ENCODE measurements around the gene FAM78A.
"Not testable (repeated sequence)": the region's sequence is repeated elsewhere in the genome, so short reads cannot be mapped to it uniquely, and the experiment has no call there.

The FAM78A gene

GRCh38 chr9:131266266-131267229 is 9.8 kb downstream of the FAM78A start:
- H3K36me3 Mint-ChIP-seq (ENCODE audit: low read depth): peaks cover 27% of the 10 kb centered on the region
- H3K9me3 Mint-ChIP-seq: no peaks in the 10 kb centered on the region
- no peaks in the 10 kb centered on the region for H3K27me3 Mint-ChIP-seq
- peak overlapping the region; percentile 93 for H3K27ac Mint-ChIP-seq
- peak overlapping the region; percentile 77 for H3K4me3 Mint-ChIP-seq
- peaks cover 93% of the 10 kb centered on the region for H3K4me1 Mint-ChIP-seq (ENCODE audit: low read depth)

DNA sequence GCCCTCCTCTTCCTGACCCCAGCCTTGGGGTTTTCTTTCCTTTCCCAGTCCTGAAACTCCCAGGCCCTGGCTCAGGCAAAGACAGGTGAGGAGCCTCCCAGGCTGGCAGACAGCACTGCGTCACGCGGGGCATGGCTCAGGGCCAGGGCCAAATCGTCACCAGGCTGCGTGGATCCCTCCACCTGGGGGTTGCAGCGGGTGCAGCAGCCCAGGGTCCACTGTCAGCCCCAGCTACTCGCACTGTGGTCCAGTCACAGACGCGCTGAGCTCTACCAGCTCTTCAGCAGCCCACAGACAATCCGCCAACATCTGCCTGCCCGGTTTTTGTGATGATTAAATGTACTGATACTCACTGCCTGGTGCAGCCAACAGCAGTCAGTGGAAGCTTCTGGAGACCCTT is 12.1 kb downstream of the FAM78A start:
- peaks cover 79% of the 10 kb centered on the region for H3K4me1 Mint-ChIP-seq (ENCODE audit: low read depth)

GRCh38 chr9:131263701-131264100 is 12.6 kb downstream of the FAM78A start:
- Mint-ChIP-seq H3K27ac (peak overlapping the region; percentile 71), H3K4me3 (peak overlapping the region; percentile 64), H3K36me3 (ENCODE audit: low read depth) (peaks cover 40% of the 10 kb centered on the region), H3K4me1 (ENCODE audit: low read depth) (peaks cover 74% of the 10 kb centered on the region), H3K27me3 (no peaks in the 10 kb centered on the region), H3K9me3 (no peaks in the 10 kb centered on the region)

More for the DNA sequence above, 12.1 kb downstream of the FAM78A start:
- no peaks in the 10 kb centered on the region for H3K9me3 Mint-ChIP-seq
- peak overlapping the region; percentile 64 for H3K4me3 Mint-ChIP-seq
- peak overlapping the region; percentile 93 for H3K27ac Mint-ChIP-seq
- H3K36me3 Mint-ChIP-seq (ENCODE audit: low read depth): peaks cover 40% of the 10 kb centered on the region
- H3K27me3 Mint-ChIP-seq: no peaks in the 10 kb centered on the region

DNA sequence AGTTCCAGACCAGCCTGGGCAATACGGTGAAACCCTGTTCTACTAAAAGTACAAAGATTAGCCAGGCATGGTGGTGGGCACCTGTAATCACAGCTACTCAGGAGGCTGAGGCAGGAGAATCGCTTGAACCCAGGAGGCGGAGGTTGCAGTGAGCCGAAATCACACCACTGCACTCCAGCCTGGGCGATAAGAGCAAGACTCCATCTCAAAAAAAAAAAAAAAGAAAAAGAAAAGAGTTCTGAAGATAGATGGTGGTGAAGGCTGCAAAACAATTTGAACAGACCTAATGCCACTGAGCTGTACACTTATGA is 13.3 kb downstream of the FAM78A start:
- not testable (repeated sequence) for H3K27me3 Mint-ChIP-seq, H3K9me3 Mint-ChIP-seq
- Mint-ChIP-seq H3K4me1 (ENCODE audit: low read depth) (peaks cover 69% of the 10 kb centered on the region), H3K27ac (peak overlapping the region; percentile 86), H3K36me3 (ENCODE audit: low read depth) (peaks cover 40% of the 10 kb centered on the region), H3K4me3 (peak overlapping the region; percentile 56)

- no peaks in the 10 kb centered on the region for H3K9me3 Mint-ChIP-seq
- peak overlapping the region; percentile 56 for H3K4me3 Mint-ChIP-seq
- H3K4me1 Mint-ChIP-seq (ENCODE audit: low read depth): peaks cover 70% of the 10 kb centered on the region
- peaks cover 40% of the 10 kb centered on the region for H3K36me3 Mint-ChIP-seq (ENCODE audit: low read depth)
- H3K27me3 Mint-ChIP-seq: no peaks in the 10 kb centered on the region
- H3K27ac Mint-ChIP-seq: peak overlapping the region; percentile 86
Measured at GRCh38 chr9:131262327-131263032, 13.8 kb downstream of the FAM78A start.

- H3K27me3 Mint-ChIP-seq: no peaks in the 10 kb centered on the region
- peaks cover 68% of the 10 kb centered on the region for H3K4me1 Mint-ChIP-seq (ENCODE audit: low read depth)
- peaks cover 40% of the 10 kb centered on the region for H3K36me3 Mint-ChIP-seq (ENCODE audit: low read depth)
- no peaks in the 10 kb centered on the region for H3K9me3 Mint-ChIP-seq
- no peak overlapping the region for H3K27ac Mint-ChIP-seq
- no peak overlapping the region for H3K4me3 Mint-ChIP-seq
Measured at GRCh38 chr9:131260751-131261452, 15.4 kb downstream of the FAM78A start.

DNA sequence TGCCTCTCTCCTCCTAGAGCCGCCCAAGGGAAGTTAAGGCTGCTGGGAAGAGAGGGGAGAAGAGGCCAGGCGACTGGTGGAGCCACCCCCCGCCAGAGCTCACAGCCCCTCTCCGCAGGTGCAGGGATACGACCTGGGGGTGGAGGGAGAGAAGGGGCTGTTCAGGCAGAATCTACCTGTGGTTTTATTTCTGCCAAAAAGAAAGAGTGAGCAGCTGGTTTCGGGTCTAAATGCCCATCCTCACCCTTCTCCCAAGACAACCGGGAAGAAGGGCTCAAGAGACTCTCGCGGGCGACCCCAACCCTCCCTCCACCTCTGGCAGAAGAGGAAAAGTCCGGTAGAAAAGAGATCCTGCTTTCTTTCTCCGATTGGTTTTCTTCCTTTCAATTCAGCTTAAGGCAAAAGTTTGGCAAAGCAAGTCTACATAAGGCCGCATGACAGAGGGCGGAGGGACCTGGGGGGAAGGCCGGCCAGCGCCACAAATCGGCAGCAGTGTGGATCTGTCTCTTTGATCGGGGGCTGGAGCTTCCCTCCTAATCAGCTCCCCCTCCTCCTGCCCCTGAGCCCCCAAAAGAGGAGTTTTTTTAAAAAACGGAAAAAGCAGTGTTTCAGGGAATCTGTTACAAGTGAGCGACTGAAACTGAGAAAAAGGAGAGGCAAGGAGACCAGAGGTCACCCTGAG is 16.3 kb downstream of the FAM78A start:
- Mint-ChIP-seq H3K27ac (peak overlapping the region; percentile 36), H3K4me3 (no peak overlapping the region), H3K9me3 (no peaks in the 10 kb centered on the region), H3K4me1 (ENCODE audit: low read depth) (peaks cover 65% of the 10 kb centered on the region), H3K27me3 (no peaks in the 10 kb centered on the region), H3K36me3 (ENCODE audit: low read depth) (peaks cover 39% of the 10 kb centered on the region)

DNA sequence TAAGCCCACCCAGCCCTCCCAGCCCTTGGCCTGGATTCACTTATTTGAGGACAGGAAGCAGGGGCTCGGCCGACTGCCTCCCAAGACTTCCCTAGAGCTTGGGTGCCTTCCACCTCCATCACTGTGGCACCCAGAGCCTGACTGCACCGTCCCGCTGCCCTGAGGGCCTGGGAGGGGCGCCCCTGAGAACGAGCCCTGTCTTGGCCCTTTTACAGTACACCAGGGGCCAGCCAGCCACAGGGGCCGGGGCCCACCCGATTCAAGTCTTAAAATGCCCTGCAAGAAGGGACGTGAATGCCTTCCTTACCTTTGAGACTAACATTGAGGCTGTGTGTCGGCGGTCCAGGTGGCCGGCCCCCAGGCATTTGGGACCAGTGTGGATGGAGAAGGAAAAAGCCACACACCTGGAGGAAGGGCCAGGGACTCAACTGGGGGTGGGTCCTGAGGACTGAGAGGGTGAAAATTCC is 16.8 kb downstream of the FAM78A start:
- Mint-ChIP-seq H3K4me1 (ENCODE audit: low read depth) (peaks cover 65% of the 10 kb centered on the region), H3K4me3 (no peak overlapping the region), H3K27ac (no peak overlapping the region), H3K36me3 (ENCODE audit: low read depth) (peaks cover 34% of the 10 kb centered on the region), H3K27me3 (no peaks in the 10 kb centered on the region), H3K9me3 (no peaks in the 10 kb centered on the region)

DNA sequence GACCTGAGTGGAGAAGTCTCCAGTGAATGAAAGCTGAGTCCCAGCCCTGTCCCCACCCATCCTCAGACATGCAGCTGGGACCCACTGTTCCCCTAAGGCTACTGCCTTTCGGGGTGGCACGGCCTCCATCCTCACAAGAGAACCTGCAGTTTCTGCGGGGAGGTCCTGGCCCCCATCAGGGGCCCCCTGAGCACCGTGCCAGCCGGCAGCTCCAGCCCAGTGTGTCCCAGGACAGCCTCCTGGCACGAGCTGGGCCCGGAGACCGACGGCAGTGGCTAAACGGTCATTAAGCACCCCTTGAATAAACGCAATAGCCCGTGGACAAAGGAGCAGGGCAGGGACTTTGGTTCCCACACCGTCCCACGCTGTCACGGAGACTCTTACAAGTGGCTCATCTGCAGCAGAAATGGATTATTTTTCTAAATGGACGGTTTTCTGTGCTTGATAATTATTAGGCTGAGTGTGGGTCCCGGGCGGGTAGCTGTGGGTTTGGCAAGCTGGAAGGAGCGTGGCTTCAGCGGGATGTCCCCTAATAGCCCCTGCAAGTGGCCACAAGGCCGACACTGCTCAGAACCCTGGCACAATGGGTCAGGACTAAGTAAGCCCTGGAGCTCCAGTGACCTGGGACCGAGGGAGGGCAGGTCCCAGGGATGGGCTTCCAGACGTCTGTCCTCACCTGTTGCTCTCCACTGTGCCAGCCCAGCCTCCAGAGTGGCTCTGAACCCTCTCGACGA is 17.4 kb downstream of the FAM78A start:
- Mint-ChIP-seq H3K27ac (no peak overlapping the region), H3K36me3 (ENCODE audit: low read depth) (peaks cover 32% of the 10 kb centered on the region), H3K4me3 (no peak overlapping the region), H3K4me1 (ENCODE audit: low read depth) (peaks cover 65% of the 10 kb centered on the region), H3K9me3 (no peaks in the 10 kb centered on the region), H3K27me3 (no peaks in the 10 kb centered on the region)

DNA sequence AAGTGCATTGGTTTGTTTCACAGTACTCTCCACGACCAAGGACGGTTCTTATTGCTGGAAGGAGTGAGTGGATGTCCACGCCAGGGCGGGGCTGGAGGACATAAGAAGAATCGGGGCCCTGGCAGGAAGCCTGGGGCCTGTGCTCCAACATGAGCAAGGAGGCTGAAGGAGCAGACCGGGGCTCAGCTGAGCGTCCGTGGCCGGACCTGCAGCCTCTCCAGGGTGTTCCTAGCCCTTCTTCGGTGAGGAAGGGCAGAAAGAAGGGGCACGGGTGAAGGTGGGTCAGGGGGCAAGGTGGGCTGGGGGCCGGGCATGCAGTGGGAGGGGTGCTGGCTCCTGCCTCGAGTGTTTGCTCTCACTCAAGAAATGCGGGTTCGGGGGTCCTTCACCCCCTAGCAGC is 18.1 kb downstream of the FAM78A start:
- Mint-ChIP-seq H3K9me3 (no peaks in the 10 kb centered on the region), H3K27me3 (no peaks in the 10 kb centered on the region), H3K27ac (peak overlapping the region; percentile 94), H3K36me3 (ENCODE audit: low read depth) (peaks cover 27% of the 10 kb centered on the region), H3K4me1 (ENCODE audit: low read depth) (peaks cover 65% of the 10 kb centered on the region), H3K4me3 (no peak overlapping the region)

DNA sequence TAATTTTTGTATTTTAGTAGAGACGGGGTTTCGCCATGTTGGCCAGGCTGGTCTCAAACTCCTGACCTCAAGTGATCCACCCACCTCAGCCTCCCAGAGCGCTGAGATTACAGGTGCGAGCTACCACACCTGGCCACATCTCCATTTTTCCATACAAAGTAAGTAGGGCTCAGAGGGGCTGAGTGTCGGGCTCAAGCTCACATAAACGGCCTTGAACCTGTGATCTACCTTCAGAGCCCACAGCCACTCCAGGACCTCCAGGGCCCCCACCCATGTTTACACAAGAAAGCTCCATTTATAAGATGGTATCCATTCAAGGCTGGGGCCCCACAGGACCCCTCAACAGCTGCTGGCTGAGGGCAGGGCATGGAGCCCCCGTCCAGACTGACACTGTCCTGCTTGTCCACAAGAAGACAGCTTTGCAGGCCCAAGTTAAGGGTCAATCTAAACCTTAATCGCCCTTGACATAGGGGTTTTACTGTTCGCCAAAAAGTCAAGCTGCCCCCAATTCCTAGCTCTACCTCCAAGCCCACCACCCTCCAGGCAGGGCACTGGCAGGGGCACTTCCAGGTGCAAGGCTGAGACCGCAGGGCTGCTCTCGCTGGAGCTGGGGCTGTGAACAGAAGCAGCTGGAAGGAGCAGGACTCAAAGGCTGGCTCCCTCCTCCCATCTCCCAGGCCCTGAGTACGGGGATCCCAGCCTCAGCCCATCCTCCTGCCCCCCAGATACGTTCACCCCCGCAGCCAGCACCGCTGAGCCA is 18.9 kb downstream of the FAM78A start:
- peaks cover 65% of the 10 kb centered on the region for H3K4me1 Mint-ChIP-seq (ENCODE audit: low read depth)
- peak overlapping the region; percentile 94 for H3K27ac Mint-ChIP-seq
- H3K36me3 Mint-ChIP-seq (ENCODE audit: low read depth): peaks cover 20% of the 10 kb centered on the region
- no peaks in the 10 kb centered on the region for H3K27me3 Mint-ChIP-seq
- H3K9me3 Mint-ChIP-seq: no peaks in the 10 kb centered on the region
- peak overlapping the region; percentile 85 for H3K4me3 Mint-ChIP-seq

DNA sequence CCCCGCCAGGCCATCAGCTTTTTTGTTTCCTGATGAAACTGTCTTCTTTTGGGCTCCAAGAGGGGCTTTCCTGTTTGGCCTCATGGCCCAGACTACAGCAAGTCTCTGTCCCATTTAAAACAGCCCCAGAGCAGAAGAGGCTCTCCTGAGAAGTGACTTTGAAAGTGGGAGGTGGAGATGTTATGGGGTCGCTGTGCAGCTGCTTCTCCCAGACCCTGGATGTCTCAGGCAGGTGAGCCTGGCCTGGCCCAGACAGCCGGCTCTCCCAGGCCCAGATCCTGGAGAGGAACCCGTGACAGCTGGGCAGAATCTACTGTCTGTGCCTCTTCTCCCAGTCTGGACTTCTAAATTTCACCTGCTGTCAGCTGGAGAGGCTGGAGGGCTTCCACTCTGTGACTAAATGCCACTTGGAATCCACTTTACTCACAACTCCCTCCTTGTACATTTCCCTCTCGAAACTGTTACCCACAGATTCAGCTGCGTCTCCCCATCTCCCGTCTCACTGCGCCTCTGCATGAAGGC is 20.6 kb downstream of the FAM78A start:
- peak overlapping the region; percentile 94 for H3K27ac Mint-ChIP-seq
- H3K9me3 Mint-ChIP-seq: no peaks in the 10 kb centered on the region
- peaks cover 12% of the 10 kb centered on the region for H3K36me3 Mint-ChIP-seq (ENCODE audit: low read depth)
- H3K27me3 Mint-ChIP-seq: no peaks in the 10 kb centered on the region
- peak overlapping the region; percentile 85 for H3K4me3 Mint-ChIP-seq
- H3K4me1 Mint-ChIP-seq (ENCODE audit: low read depth): peaks cover 62% of the 10 kb centered on the region

- Mint-ChIP-seq H3K27me3 (no peaks in the 10 kb centered on the region), H3K9me3 (no peaks in the 10 kb centered on the region), H3K4me1 (ENCODE audit: low read depth) (peaks cover 59% of the 10 kb centered on the region), H3K27ac (peak overlapping the region; percentile 94), H3K36me3 (ENCODE audit: low read depth) (peaks cover 2% of the 10 kb centered on the region), H3K4me3 (peak overlapping the region; percentile 11)
Measured at GRCh38 chr9:131254626-131255025, 21.7 kb downstream of the FAM78A start.

Data from stimulated activated naive CD8-positive, alpha-beta T cell treated with anti-CD3 and anti-CD28 coated beads, Interleukin-15, Interleukin-2, amounts not matched to agents 100 ng/mL and 50 ng/mL, for 24 hours (primary cell).